Measurements from ENCODE around the gene GRID1. TPM values are rescaled to one million over a fixed set of nuclear protein-coding genes. Genes with fewer than 3 reads are reported as not detected.
"Not testable (repeated sequence)": the region's sequence is repeated elsewhere in the genome, so short reads cannot be mapped to it uniquely, and the experiment has no call there.

GRID1 gene
- total RNA-seq, 1 experiment from 2014 or later, result 0.05 TPM

DNA sequence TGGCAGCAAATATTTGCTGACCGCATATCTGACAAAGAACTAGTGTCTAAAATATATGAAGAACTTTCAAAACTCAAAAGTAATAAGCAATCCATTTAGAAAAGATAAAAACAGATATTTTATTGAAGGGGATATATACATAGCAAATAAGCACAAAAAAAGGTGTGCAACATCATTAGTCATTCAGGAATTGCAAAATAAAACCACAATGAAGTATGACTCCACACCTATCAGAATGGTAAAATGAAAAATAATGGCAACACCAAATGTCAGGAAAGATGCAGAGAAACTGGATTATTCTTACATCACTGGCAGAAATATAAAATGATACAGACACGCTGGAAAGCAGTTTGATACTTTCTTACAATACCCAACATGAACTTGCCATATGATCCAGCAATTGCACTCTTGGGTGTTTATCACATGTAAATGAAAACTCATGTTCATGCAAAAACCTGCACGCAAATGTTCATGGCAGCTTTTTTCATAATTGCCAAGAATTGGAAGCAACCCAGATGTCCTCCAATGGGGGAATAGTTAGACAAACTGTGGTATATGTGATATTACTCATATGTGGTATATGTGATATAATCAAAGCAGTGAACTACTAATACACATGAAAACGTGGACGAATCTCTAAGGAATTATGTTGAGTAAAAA is 645.5 kb downstream of the GRID1 start:
- no peak for DNase-seq (ENCODE audit: extremely low read depth, low read depth)

DNA sequence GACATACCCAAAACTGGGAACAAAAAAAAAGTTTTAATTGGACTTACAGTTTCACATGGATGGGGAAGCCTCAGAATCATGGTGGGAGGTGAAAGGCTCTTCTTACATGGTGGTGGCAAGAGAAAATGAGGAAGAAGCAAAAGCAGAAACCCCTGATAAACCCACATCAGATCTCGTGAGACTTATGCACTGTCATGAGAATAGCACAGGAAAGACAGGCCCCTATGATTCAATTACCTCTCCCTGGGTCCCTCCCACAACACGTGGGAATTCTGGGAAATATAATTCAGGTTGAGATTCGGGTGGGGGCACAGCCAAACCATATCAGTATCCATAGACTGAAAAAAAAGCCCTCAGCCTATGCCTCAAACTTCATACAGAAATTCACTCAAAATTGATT is 647.2 kb downstream of the GRID1 start:
- DNase-seq (ENCODE audit: extremely low read depth, low read depth), result no peak

DNA sequence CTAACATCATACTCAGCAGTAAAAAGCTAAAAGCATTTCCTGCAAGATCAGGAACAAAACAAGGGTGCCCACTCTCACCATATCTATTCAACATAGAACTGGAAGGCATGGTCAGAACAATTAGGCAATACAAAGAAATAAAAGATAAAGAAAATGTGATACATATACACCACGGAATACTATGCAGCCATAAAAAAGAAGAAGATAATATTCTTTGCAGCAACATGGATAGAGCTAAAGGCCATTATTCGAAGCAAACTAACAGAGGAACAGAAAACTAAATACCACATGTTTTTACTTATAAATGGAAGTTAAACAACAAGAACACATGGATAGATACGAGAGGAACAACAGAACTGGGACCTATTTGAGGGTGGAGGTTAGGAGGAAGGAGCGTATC is 652.7 kb downstream of the GRID1 start:
- DNase-seq (ENCODE audit: extremely low read depth, low read depth), result no peak

DNA sequence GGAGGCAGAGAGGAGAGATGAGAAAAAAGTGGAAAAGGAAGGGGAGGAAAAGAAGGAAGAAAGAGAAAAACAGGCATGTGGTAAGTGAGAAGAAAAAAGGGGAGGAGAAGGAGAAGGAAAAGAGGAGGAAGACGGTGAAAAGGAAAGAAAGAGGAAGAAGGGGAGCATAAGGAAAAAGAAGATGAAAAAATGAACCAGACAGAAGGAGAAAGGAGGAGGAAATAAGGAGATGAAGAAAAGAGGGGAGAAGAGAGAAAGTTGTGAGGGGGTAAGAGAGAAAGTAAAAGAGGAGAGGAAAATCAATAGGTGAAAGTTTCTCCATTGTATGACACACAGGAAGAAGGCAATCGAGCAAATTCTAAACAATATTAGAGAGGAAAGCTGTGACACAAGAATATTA is 663.8 kb downstream of the GRID1 start:
- no peak for DNase-seq (ENCODE audit: extremely low read depth, low read depth)

DNA sequence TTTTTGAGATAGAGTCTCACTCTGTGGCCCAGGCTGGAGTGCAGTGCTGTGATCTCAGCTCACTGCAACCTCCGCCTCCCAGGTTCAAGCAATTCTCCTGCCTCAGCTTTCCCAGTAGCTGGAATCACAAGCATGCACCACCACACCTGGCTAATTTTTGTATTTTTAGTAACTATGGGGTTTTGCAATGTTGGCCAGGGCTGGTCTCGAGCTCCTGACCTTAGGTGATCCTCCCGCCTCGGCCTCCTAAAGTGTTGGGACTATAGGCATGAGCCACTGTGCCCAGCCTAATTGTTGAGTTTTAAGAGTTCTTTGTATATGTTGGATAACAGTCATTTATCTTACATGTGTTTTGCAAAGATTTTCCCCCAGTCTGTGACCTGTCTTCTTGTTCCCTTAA is 667.5 kb downstream of the GRID1 start:
- not testable (repeated sequence) for DNase-seq (ENCODE audit: extremely low read depth, low read depth)

DNA sequence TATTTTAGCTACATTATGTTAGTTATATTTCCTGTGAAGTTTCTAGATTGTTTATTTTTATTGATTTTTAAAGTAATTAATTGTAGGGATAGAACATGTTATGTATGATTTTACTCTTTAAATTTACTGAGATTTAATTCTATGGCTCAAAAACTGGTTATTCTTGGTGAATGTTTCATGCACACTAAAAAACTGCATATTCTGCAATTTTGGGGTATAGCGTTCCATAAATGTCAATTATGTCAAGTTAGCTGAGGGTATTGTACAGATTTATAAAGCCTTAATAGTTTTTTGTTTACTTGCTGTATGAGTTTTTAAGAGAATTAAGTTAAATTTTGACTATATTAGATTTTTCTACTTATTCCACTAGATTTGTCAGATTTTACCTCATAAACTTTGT is 669.7 kb downstream of the GRID1 start:
- no peak for DNase-seq (ENCODE audit: extremely low read depth, low read depth)

DNA sequence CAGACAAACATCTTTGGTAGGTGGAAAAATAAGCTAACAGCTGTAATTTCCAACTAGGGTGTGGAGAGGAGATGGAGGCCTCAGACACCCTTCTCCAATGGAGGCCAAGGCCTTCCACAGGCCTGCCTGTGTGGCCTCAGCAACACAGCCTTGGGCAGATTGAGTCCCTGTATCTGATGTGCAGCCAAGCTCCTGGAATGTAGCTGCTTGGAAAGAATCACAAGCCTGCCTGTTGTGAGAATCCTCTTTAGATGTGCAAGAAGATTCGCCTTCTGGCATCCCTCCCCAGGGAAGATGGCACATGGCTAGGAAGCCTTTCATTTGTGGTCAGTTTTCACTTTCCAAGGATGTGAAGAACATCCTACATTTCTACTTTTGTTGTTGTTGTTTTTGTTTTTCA is 684.0 kb downstream of the GRID1 start:
- no peak for DNase-seq (ENCODE audit: extremely low read depth, low read depth)

DNA sequence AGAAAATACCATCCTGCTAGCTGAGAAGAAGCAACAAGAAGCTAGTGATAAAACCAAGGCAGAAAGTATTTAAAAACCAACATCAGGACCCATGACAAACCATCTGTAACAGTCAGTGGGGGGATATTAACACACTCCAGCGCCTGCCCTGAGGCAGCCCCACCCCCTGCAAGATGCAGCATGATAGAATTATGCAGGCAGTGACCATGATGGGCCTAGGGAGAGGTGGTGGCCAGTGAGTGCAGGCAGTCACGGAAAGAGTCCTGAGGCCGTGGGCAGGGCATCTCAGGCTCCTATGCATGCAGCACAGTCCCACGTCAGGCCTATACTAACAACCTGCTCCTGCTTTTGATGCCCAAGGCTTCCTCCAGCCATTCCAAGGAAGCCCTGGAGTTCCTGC is 686.9 kb downstream of the GRID1 start:
- no peak for DNase-seq (ENCODE audit: extremely low read depth, low read depth)

DNA sequence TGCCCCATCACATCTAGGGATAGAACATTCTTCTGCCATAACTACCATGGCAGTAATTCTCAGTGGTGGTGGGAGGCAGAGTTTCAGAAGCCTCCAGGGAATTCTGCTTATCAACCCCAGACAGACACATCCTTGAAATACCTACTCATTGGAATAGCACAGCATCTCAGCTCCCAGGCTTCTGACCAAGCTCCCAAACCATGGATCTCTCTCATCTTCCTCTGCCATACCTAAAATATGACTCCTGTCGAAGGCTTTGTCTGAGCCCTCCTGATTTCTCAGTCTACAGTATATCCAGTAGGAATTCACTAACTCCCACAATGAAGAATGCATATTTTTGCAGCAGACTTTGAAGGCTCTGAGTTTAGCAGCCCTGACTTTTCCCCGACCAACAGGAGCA is 687.5 kb downstream of the GRID1 start:
- no peak for DNase-seq (ENCODE audit: extremely low read depth, low read depth)

DNA sequence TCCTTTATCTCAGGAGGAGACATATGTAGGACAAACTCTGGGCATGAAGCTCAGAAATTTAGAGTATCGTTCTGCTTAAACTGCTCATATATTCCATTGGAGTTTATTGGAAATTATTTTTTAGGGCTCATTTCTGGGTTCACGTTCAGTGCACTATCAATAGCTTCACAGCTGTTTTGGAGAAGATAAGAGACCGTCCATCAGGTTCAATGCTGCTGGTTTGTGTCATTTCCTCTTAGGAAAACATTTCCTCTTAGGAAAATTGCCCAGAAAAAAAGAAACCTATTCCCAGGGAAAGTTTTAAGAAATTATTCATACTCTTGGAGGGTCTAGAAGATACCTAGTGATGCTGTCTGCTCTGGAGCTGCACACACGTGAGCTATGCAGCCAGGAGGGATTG is 691.7 kb downstream of the GRID1 start:
- DNase-seq (ENCODE audit: extremely low read depth, low read depth), result no peak

DNA sequence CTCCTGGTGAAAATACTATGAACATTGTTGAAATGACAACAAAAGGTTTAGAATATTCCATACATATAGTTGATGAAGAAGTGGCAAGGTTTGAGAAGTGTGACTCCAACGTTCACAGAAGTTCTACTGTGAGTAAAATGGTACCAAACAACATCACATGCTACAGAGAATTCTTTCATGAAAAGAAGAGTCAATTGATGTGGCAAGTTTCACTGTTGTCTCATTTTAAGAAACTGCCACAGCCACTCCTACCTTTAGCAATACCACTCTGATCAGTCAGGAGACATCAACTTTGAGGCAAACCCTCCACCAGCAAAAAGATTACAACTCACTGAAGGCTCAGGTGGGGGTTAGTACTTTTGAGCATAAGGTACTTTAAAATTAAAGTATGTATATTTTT is 693.3 kb downstream of the GRID1 start:
- no peak for DNase-seq (ENCODE audit: extremely low read depth, low read depth)

DNA sequence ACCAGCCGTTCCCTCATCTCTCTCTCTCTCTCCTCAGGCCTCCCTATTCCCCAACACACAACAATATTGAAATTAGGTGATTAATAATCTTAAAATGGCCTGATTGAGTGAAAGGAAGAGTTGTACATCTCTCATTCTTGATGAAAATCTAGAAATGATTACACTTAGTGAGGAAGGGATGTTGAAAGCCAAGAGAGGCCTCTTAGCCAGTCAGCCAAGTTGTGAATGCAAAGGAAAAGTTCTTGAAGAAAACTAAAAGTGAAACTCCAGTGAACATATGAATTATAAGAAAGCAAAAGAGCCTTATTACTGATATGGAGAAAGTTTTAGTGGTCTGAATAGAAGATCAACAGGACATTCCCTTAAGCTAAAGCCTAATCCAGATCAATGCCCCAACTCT is 695.1 kb downstream of the GRID1 start:
- DNase-seq (ENCODE audit: extremely low read depth, low read depth), result no peak

DNA sequence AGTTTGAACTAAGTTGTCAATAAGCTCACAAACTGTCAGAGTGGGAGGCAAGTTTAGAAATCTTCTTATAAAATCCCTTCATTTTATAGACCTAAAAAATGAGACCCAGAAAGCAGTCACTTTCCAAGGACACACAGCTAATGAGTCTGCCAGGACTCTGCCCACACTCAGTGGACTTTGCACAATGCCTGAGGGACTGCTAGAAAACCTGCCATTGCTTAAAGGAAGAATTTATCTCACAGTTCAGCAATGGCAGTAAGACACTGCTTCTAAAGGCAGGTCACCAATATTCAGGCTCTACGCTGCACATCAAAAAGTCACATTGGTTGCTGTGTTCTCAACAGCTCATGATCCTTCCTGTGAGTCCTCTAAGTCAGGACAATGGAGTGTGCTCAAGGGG is 698.1 kb downstream of the GRID1 start:
- DNase-seq (ENCODE audit: extremely low read depth, low read depth), result no peak

DNA sequence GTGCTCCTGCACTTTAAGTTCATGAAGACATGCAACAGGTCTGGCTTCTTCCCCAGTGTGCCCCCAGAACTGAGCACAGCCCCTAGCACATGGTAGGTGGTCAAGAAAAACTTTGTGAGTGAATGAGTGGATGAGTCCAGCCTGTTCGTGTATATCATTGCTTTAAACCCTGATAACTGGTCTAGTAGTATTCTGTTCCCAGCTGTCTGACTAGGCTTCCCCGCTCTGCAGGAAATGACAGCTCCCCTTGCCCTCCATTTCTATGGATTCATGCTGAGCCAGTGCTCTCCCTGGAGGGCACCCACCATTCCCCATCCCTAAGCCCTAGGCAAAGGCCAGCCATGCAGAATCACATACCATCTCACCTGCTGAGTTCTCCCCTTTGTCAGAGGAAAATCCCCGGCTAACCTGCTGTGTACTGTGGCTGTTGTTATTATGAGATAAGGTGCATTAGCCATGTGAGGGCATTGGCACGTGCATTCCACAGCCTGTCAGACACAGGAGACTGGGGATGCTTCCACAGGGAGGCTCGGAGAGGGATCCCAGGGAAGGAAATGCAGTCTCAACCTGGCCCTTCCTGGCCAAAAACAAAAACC is 698.9 kb downstream of the GRID1 start:
- DNase-seq (ENCODE audit: extremely low read depth, low read depth), result no peak

DNA sequence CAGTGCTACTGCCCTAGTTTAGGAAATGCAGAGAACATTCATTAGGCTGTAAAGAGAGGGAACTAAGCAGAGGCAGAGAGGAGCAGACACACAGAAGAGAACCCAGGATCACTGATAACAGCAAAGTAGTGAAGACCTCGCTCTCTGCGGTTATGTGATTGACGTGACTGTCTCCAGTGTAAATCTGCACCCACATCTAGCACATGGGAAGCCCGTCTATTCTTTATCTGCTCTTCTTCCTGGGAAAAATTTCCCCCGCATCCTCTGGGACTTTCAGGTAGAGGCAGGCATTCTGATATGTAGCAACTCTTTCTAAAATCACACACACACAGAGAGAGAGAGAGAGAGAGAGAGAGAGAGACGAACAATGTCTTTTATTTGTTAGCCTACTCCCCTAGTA is 699.6 kb downstream of the GRID1 start:
- DNase-seq (ENCODE audit: extremely low read depth, low read depth), result no peak

DNA sequence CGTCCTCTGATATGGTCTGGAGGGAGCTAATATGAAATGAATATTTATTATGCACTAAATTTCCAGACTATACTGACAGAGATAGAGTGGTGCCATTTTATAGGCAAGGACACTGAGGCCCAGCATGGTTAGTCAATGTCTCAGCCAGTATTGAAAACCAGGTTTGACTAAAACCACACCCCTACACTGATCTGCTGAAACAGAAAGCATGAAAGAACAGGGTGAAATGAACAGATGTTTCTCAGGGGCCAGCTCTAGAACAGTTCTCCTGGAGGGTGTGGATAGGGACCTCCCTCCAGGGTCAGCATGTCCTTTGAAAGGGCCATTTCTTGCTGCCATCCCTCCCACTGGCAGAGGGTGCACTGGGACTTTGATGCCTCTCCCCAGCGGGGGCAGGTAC is 700.5 kb downstream of the GRID1 start:
- no peak for DNase-seq (ENCODE audit: extremely low read depth, low read depth)

DNA sequence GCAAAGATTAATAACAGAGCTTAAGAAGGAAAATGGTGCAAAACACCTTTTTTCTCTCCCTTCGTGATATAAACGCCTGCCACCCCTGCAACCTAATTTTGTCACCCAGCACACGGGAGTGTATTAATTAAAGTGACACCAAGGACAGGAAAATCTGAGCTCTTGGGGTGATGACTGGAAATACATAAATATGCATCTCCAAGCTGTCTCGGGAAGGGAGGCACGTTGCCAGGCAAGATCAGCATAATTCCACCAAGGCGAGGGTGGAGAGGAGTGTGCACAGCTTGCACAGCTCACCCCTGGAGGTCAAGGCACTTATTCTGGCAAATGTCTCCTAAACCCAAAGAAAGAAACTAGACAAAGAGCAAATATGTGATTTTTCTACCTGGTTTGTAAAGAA is 700.9 kb downstream of the GRID1 start:
- no peak for DNase-seq (ENCODE audit: extremely low read depth, low read depth)

DNA sequence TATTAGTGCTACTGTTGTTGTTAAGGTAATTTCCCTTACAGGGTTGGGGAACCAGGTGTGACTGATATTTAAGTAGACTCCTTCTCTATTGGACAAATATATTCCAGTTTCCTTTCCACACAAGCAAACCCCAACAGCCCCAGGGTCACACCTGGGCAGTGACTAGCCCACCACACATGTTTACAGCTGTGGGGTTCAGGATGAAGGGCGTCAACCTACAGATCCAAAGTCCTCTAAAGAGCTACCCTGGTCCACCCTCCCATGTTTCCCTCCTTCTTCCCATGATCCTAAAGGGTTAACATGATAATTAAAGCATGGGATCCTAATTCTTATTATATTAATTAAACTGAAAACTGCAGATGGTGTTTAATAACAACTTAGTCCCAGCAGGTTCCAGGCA is 701.5 kb downstream of the GRID1 start:
- no peak for DNase-seq (ENCODE audit: extremely low read depth, low read depth)

DNA sequence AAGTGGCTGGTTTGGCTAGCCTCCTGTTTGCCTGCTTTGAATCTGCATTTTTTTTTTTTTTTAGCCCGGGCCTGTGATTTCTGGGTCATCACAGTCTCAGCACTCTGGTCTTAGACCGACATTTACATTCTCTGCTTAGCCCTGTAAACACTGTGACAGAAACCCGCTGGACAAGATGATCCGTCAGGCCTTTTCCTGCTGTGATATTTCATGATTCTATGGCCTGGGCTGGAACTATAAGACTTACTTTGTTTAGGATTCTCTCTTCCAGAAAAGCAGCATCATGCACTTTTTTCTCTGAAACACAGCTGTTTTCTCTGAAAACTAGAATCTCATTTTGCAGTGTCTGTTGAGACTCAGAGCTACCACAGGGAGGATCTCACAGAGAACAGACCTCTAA is 705.5 kb downstream of the GRID1 start:
- DNase-seq (ENCODE audit: extremely low read depth, low read depth), result no peak

DNA sequence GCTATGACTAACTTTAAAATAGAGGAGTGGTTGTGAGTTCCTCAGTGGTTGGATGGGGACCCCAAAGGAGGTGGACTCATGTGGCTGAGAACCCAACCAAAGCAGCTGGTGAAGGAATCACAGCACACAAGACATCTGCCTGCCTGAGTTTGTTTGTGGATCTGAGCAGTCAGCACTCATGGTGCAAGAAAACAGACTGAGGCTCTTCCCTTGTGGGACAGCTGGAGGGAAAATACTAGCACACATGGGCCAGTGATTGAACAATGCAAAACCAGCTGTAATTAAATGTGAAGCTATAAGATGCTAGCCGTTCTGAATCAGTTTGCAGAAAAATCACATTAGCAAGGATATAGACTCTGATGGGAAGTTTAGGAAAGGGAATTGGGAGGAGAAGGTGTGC is 707.3 kb downstream of the GRID1 start:
- no peak for DNase-seq (ENCODE audit: extremely low read depth, low read depth)

DNA sequence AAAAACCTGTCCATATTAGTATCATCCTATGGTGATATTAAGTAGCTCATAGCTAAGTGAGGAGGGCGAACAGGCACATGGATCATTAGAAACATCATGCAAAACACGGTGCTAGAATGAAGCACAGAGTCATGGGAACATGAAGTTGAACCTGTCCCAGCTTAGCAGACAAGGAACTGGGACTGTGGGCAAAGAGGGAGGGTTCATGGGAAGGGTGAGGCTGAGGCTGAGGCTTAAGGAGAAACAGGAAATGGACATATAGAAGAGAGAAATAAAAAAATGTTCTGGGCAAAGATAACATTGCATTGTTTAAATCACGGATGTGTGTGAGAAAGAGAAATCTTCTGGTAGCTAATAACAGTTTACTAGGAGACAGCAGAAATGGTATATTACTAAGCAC is 708.1 kb downstream of the GRID1 start:
- no peak for DNase-seq (ENCODE audit: extremely low read depth, low read depth)

DNA sequence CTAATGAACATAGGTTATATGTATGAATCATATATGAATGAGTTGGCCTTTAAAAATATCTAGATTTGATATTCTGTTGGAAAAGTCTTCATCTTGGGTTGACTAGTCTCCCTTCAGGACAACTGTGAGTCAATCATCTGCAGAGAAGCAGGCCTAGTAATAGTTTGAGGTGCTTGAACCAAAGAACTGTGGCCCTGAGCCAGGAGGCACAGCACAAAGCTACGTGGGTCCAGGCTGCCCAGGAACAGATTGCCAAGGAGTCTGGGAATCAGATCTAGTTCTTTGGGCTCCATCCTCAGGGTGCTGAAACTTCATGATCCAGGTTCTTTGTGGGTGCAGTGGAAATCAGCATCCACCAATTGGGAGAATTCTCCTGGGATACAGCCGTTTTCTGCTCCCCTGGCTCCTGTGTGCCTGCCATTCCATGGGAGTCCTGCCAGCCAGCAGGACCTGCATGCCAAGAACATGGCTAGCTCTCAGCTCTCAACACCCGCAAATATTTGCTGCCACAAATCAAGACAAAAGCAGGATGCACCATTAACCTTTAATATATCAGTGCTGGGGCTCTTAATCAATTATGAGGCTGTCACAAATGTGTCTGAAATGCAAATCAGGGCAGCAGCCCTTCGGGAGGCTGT is 709.0 kb downstream of the GRID1 start:
- DNase-seq (ENCODE audit: extremely low read depth, low read depth), result no peak

DNA sequence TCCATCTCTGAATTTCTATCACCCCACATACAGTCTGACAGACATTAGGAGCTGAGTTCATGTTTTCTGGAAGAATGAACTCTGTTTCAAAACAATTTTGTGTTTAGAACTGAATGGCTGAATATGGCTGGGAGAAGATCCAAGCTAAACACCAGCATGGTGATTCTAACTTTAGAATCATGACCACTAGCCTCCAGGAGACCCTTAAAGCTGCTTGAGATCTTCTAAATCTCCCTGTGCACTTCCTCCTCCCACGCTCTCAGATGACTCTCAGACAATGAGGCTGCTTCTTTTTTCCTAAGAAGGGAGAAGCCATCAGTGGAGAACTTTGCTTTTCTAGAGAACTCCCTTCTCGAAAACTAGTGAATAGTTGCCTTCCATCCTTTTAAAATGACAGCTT is 711.2 kb downstream of the GRID1 start:
- DNase-seq (ENCODE audit: extremely low read depth, low read depth), result no peak

All from NCI-H460 (cell line).